Brain microvascular endothelial cell (primary cell): ENCODE data around the gene SH3BP2.
"Not testable (repeated sequence)": the region's sequence is repeated elsewhere in the genome, so short reads cannot be mapped to it uniquely, and the experiment has no call there.

Experiments used
- DNase-seq: peaks from one replicate; pipeline ENCODE4 v3.0.0-alpha.2; 2020
- H3K27ac ChIP-seq: fragments of 250-450 bp; sonication (Bioruptor Pico); 2 replicates; pipeline ENCODE4 v1.5.1; 2020; ENCODE audit warnings: mild to moderate bottlenecking, moderate library complexity
- H3K27me3 ChIP-seq: fragments of 250-450 bp; sonication (Bioruptor Pico); replicated peaks from 2 replicates; pipeline ENCODE4 v1.5.1; 2020; ENCODE audit warnings: mild to moderate bottlenecking
- H3K36me3 ChIP-seq: fragments of 250-450 bp; sonication (Bioruptor Pico); replicated peaks from 2 replicates; pipeline ENCODE4 v1.5.1; 2020; ENCODE audit warnings: mild to moderate bottlenecking
- H3K4me3 ChIP-seq: 2 replicates; pipeline ENCODE4 v1.5.1; 2011; ENCODE audit warnings: low read depth, mild to moderate bottlenecking, control low read depth, low read length, moderate library complexity
- CTCF ChIP-seq: IDR thresholded peaks from 2 replicates; pipeline ENCODE4 v1.5.1; 2011; ENCODE audit warnings: low read depth, mild to moderate bottlenecking, moderate library complexity, low read length, control low read depth, inconsistent platforms; ENCODE audit errors: missing control alignments
- in situ Hi-C: cut with HindIII; loops from 2 replicates; pipeline ENCODE4 v1.10.0; 2017; ENCODE audit warnings: low sequenced_read_pairs, low pct_ligation_motif_present

SH3BP2 gene

DNA sequence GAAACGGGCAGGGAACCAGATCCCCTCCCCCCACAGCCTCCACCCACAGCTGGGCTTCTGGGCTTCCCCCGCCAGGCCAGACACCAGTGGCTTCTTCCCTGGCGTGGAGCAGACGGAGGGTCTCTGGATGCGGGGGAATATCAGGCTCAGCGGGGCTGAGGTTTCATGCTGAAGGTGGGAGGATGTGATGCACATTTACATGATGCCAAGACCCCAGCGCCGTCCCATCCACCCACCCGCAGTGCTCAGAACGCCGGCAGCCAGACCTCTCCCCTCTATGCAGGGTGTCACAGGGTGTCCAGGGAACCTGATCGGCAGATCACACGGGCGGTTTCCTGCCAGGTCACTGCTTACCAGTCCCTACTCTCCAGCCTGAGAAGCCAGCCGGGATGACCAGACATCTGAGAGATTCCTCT is 24.0 kb upstream of the SH3BP2 start:
- Histone ChIP-seq H3K36me3 (no peaks in the 10 kb centered on the region), H3K27me3 (no peaks in the 10 kb centered on the region), H3K27ac (no peak overlapping the region), H3K4me3 (no peak overlapping the region)
- TF ChIP-seq CTCF, result no peak
- in situ Hi-C loops, result no loop called here
- no peak for DNase-seq

DNA sequence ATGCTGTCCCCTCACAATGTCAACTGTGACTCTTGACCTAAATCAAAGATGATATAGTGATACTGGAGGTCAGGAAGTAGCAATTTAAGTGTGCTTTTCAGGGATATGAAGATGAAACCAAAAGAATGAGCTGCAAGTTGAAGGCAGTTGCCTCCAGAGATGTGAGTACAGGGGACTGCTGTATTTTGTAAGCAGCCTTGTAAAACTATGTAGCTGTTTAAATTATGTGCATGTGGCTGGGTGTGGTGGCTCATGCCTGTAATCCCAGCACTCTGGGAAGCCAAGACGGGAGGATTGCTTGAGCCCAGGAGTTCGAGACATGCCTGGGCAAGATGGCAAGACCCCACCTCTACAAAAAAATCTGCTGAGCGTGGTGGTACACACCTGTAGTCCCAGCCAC is 21.6 kb upstream of the SH3BP2 start:
- no peak overlapping the region for H3K27ac ChIP-seq
- in situ Hi-C loops, result no loop called here

DNA sequence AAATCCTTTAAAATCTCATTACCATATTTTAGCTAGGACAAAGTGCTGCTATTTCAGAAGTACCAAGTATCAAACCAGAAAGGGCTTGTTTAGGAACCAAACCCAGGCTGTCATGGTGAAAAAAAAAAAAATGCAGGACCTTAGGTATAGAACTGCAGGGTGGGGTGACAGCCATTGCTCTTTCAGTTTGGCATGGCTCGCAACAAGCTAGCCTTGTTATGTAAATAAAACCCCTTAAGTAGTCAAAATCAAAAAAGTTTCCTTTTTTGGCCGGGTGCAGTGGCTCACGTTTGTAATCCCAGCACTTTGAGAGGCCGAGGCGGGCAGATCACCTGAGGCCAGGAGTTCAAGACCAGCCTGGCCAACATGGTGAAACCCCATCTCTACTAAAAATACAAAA is 12.2 kb upstream of the SH3BP2 start:
- DNase-seq, H3K36me3 ChIP-seq, H3K4me3 ChIP-seq, in situ Hi-C loops, H3K27me3 ChIP-seq, H3K27ac ChIP-seq: not testable (repeated sequence)

More for the DNA sequence above, 21.6 kb upstream of the SH3BP2 start:
- H3K27me3 ChIP-seq, result no peaks in the 10 kb centered on the region
- no peaks in the 10 kb centered on the region for H3K36me3 ChIP-seq
- DNase-seq, result no peak
- no peak overlapping the region for H3K4me3 ChIP-seq
- no peak for TF ChIP-seq CTCF

DNA sequence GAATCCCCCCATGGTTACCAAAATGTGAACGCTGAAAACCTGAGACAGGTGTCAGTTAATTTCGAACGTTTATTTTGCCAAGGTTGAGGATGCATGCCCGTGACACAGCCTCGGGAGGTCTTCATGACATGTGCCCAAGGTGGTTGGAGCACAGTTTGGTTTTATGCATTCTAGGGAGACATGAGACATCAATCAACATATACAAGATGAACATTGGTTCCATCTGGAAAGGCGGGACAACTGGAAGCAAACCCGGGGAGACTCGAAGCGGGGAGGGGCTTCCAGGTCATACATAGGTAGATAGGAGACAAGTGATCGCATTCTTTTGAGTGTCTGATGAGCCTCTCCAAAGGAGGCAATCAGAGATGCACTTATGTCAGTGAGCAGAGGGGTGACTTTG is 11.0 kb upstream of the SH3BP2 start:
- Histone ChIP-seq H3K36me3 (no peaks in the 10 kb centered on the region), H3K4me3 (no peak overlapping the region), H3K27ac (no peak overlapping the region), H3K27me3 (no peaks in the 10 kb centered on the region)
- in situ Hi-C loops, result no loop called here
- no peak for TF ChIP-seq CTCF
- DNase-seq, result no peak

GRCh38 chr4:2783790-2784189 is 9.1 kb upstream of the SH3BP2 start:
- no peak for TF ChIP-seq CTCF
- H3K27ac ChIP-seq, result no peak overlapping the region
- no peaks in the 10 kb centered on the region for H3K36me3 ChIP-seq
- no peak for DNase-seq
- in situ Hi-C loops, result no loop called here
- no peaks in the 10 kb centered on the region for H3K27me3 ChIP-seq
- no peak overlapping the region for H3K4me3 ChIP-seq

- in situ Hi-C loops, result no loop called here
- no peaks in the 10 kb centered on the region for H3K36me3 ChIP-seq
- TF ChIP-seq CTCF, result no peak
- DNase-seq, result no peak
- H3K27me3 ChIP-seq, result no peaks in the 10 kb centered on the region
- H3K27ac ChIP-seq, result no peak overlapping the region
- no peak overlapping the region for H3K4me3 ChIP-seq
Observed at GRCh38 chr4:2785613-2786012, 7.3 kb upstream of the SH3BP2 start.
